HCT116 (cell line): ENCODE results near the gene DPH3. TPM values are rescaled to one million over a fixed set of nuclear protein-coding genes. Genes with fewer than 3 reads are reported as not detected.

Source experiments
- ATAC-seq: fragments of 200-7000 bp; cut with Tn5 transposase; 2 replicates; pipeline ENCODE4 v1.9.1; 2020; ENCODE audit warnings: mild to moderate bottlenecking, moderate library complexity
- BruUV-seq: library from RNA; stranded (reverse); fragments of 400-500 nt; replicated peaks from 2 replicates; lab custom pipeline; 2021; lab: Mats Ljungman, UMichigan
- CTCF ChIA-PET: fragments of 300-600 bp; sonication (Branson Sonifier 250); formaldehyde crosslinking; loops from one replicate; lab custom pipeline; 2021; ENCODE audit warnings: antibody characterized with exemption; lab: Charles Lee
- POLR2A ChIA-PET: fragments of 300-600, 350-600 bp; sonication (Branson Sonifier 250); formaldehyde crosslinking; loops from one replicate; lab custom pipeline; 2021; ENCODE audit warnings: antibody characterized with exemption; lab: Charles Lee
- RAD21 ChIA-PET, 2 experiments: fragments of 300-600 bp; sonication (Branson Sonifier 250); formaldehyde crosslinking; loops; one replicate each; lab custom pipeline; 2023; ENCODE audit warnings: low total read pairs in 2 of 2; ENCODE audit not compliant: uncharacterized antibody in 2 of 2, unreplicated experiment in 2 of 2, low non-redundant PET in 1 of 2; lab: Charles Lee
- DNase-seq: peaks from one replicate; pipeline ENCODE4 v3.0.0-alpha.2; 2010; ENCODE audit warnings: low read depth, low spot score
- H2AFZ ChIP-seq: fragments of 200-600 bp; shearing (Covaris generic), sonication (generic); 2 replicates; pipeline ENCODE4 v1.6.1; 2017; ENCODE audit warnings: low read depth, mixed run types, mixed read lengths, antibody characterized with exemption, low read length; ENCODE audit not compliant: poor library complexity, severe bottlenecking
- H3K27ac ChIP-seq: 2 replicates; pipeline ENCODE4 v1.5.1; 2012; ENCODE audit warnings: low read depth, low read length
- H3K27me3 ChIP-seq: fragments of 200-600 bp; sonication (generic); 2 replicates; pipeline ENCODE4 v1.6.1; 2016; ENCODE audit warnings: mixed run types, low read length, mixed read lengths; ENCODE audit not compliant: insufficient read depth
- H3K36me3 ChIP-seq, 2 experiments: fragments of 200-500 bp in 1 of 2; fragments of 200-600 bp in 1 of 2; sonication (Bioruptor generic) in 1 of 2; sonication (generic) in 1 of 2; 2 replicates each; pipeline versions ENCODE4 v1.5.1 to v1.6.1; 2014 to 2016; ENCODE audit warnings: low read length in 2 of 2, inconsistent platforms in 1 of 2, mixed read lengths in 1 of 2, mixed run types in 1 of 2; ENCODE audit not compliant: insufficient read depth in 2 of 2, control insufficient read depth in 1 of 2
- H3K4me1 ChIP-seq, 2 experiments: fragments of 200-600 bp in 1 of 2; sonication (generic) in 1 of 2; 2 replicates each; pipeline versions ENCODE4 v1.5.1 to v1.6.1; 2012 to 2017; ENCODE audit warnings: low read length in 2 of 2, inconsistent platforms in 1 of 2, mild to moderate bottlenecking in 1 of 2, mixed read lengths in 1 of 2, mixed run types in 1 of 2, moderate library complexity in 1 of 2; ENCODE audit not compliant: insufficient read depth in 2 of 2, control insufficient read depth in 1 of 2
- H3K4me2 ChIP-seq: fragments of 200-600 bp; sonication (generic); 2 replicates; pipeline ENCODE4 v1.6.1; 2017; ENCODE audit warnings: mixed run types, low read length, mixed read lengths
- H3K4me3 ChIP-seq, 2 experiments: fragments of 200-600 bp in 1 of 2; sonication (generic) in 1 of 2; replicated peaks in 1 of 2; 2 replicates each; pipeline ENCODE4 v1.5.1; 2011 to 2016; ENCODE audit warnings: low read length in 2 of 2, control low read depth in 1 of 2, low read depth in 1 of 2, mild to moderate bottlenecking in 1 of 2, mixed read lengths in 1 of 2, mixed run types in 1 of 2
- H3K79me2 ChIP-seq: fragments of 200-600 bp; sonication (generic); 2 replicates; pipeline ENCODE4 v1.6.1; 2017; ENCODE audit warnings: mild to moderate bottlenecking, mixed run types, low read length, moderate library complexity, mixed read lengths; ENCODE audit not compliant: insufficient read depth
- H3K9ac ChIP-seq: fragments of 200-600 bp; sonication (generic); 2 replicates; pipeline ENCODE4 v1.6.1; 2016; ENCODE audit warnings: low read length, mixed read lengths
- H3K9me2 ChIP-seq: fragments of 200-600 bp; sonication (generic), shearing (Covaris generic); 2 replicates; pipeline ENCODE4 v1.6.1; 2017; ENCODE audit warnings: mixed run types, mild to moderate bottlenecking, moderate library complexity; ENCODE audit not compliant: insufficient read depth
- H3K9me3 ChIP-seq, 2 experiments: fragments of 200-500 bp in 1 of 2; fragments of 200-600 bp in 1 of 2; sonication (Bioruptor generic) in 1 of 2; sonication (generic) in 1 of 2; 2 replicates each; pipeline ENCODE4 v1.6.1; 2014 to 2017; ENCODE audit warnings: low read length in 2 of 2, mixed read lengths in 2 of 2, inconsistent platforms in 1 of 2, low read depth in 1 of 2, mild to moderate bottlenecking in 1 of 2, mixed run types in 1 of 2, moderate library complexity in 1 of 2; ENCODE audit not compliant: control insufficient read depth in 1 of 2, insufficient read depth in 1 of 2
- H4K20me1 ChIP-seq: fragments of 200-600 bp; sonication (generic), shearing (Covaris generic); 2 replicates; pipeline ENCODE4 v1.6.1; 2017; ENCODE audit warnings: mixed run types, mild to moderate bottlenecking, moderate library complexity; ENCODE audit not compliant: insufficient read depth
- EZH2 ChIP-seq: fragments of 200-600 bp; sonication (generic); IDR thresholded peaks from 2 replicates; pipeline ENCODE4 v1.6.1; 2017; ENCODE audit warnings: antibody characterized with exemption, mixed run types
- JUND ChIP-seq: IDR thresholded peaks from 2 replicates; pipeline ENCODE4 v1.6.1; 2012
- MAX ChIP-seq: IDR thresholded peaks from 2 replicates; pipeline ENCODE4 v1.6.1; 2012
- POLR2AphosphoS5 ChIP-seq: IDR thresholded peaks from 2 replicates; pipeline ENCODE4 v1.6.1; 2011; ENCODE audit warnings: mild to moderate bottlenecking, low read depth, low read length, moderate library complexity
- RAD21 ChIP-seq: IDR thresholded peaks from 2 replicates; pipeline ENCODE4 v1.6.1; 2012; ENCODE audit warnings: low read depth, mild to moderate bottlenecking
- TCF7L2 ChIP-seq: IDR thresholded peaks from 2 replicates; pipeline ENCODE4 v1.7.0; 2011; ENCODE audit warnings: borderline replicate concordance, inconsistent platforms; ENCODE audit not compliant: insufficient read depth, insufficient read length; ENCODE audit errors: extremely low read depth
- YY1 ChIP-seq: IDR thresholded peaks from 2 replicates; pipeline ENCODE4 v1.6.1; 2011; ENCODE audit warnings: low read length, low read depth, moderate library complexity, mild to moderate bottlenecking; ENCODE audit not compliant: insufficient replicate concordance; ENCODE audit errors: extremely low read depth
- ZFX ChIP-seq: fragments of 450-650 bp; IDR thresholded peaks from 2 replicates; pipeline ENCODE4 v1.6.1; 2017
- intact Hi-C: fragments of 100-400 bp; cut with micrococcal nuclease; formaldehyde crosslinking; loops from 2 replicates; pipeline ENCODE4 v1.10.0; 2022
- total RNA-seq: library from RNA; stranded (reverse); gene quantifications from one replicate; pipeline ENCODE4 v1.2.1, GENCODE V29; 2021; ENCODE audit not compliant: unreplicated experiment

Gene DPH3
- total RNA-seq, 1 experiment from 2014 or later: 13.8 TPM

- RAD21 ChIA-PET: no interaction called here
- no peak for ATAC-seq
- H3K4me1 ChIP-seq: no peaks in the 10 kb centered on the region
Measured at GRCh38 chr3:16257309-16257708, 7.4 kb downstream of the DPH3 start.

GRCh38 chr3:16255726-16256125 is 9.0 kb downstream of the DPH3 start:
- Histone ChIP-seq H3K9me3 (no peaks in the 10 kb centered on the region), H4K20me1 (no peaks in the 10 kb centered on the region), H3K79me2 (no peaks in the 10 kb centered on the region), H3K27me3 (no peaks in the 10 kb centered on the region), H2AFZ (no peak overlapping the region), H3K9me2 (no peaks in the 10 kb centered on the region), H3K4me2 (no peak overlapping the region), H3K4me1 (no peaks in the 10 kb centered on the region), H3K4me3 (no peak overlapping the region), H3K9ac (no peak overlapping the region), H3K36me3 (peaks cover 3 to 10% of the 10 kb centered on the region in 2 experiments), H3K27ac (no peak overlapping the region)
- ATAC-seq (no peak), DNase-seq (no peak)
- no peak for TF ChIP-seq ZFX
- RAD21 ChIA-PET: no interaction called here
- intact Hi-C loops: no loop called here
- BruUV-seq: no TSS peak
- CTCF ChIA-PET: no interaction called here
- POLR2A ChIA-PET: no interaction called here

More at GRCh38 chr3:16257309-16257708, 7.4 kb downstream of the DPH3 start:
- Histone ChIP-seq H3K9ac (no peak overlapping the region), H3K36me3 (peaks cover 3 to 10% of the 10 kb centered on the region in 2 experiments), H4K20me1 (no peaks in the 10 kb centered on the region), H3K27ac (no peak overlapping the region), H3K4me3 (no peak overlapping the region), H3K4me2 (no peak overlapping the region)
- intact Hi-C loops: no loop called here
- no TSS peak for BruUV-seq
- no peak for DNase-seq
- TF ChIP-seq EZH2: no peak
- no peak for TF ChIP-seq JUND
- no peak for TF ChIP-seq YY1
- TF ChIP-seq MAX: no peak
- TF ChIP-seq RAD21: no peak
- no peak for TF ChIP-seq POLR2AphosphoS5
- TF ChIP-seq TCF7L2: no peak
- TF ChIP-seq, all 23 proteins: peak for 0
- H3K9me3 ChIP-seq: no peaks in the 10 kb centered on the region
- POLR2A ChIA-PET: no interaction called here
- peaks cover 9% of the 10 kb centered on the region for H3K79me2 ChIP-seq
- no peaks in the 10 kb centered on the region for H3K9me2 ChIP-seq
- no peak overlapping the region for H2AFZ ChIP-seq
- CTCF ChIA-PET: no interaction called here
- no peaks in the 10 kb centered on the region for H3K27me3 ChIP-seq
